Activated naive CD4-positive, alpha-beta T cell treated with anti-CD3 and anti-CD28 coated beads, Interleukin-2, amount 10 ng/mL, durations not matched to agents 7 days and 5 days (primary cell): Measurements from ENCODE around the gene CDCP1.
"Not testable (repeated sequence)": the region's sequence is repeated elsewhere in the genome, so short reads cannot be mapped to it uniquely, and the experiment has no call there.

Experiments used
- CTCF ChIA-PET: fragments of 350-600 bp; sonication (Branson Sonifier 250); formaldehyde crosslinking; loops from one replicate; lab custom pipeline; 2021; ENCODE audit warnings: antibody characterized with exemption; lab: Charles Lee
- DNase-seq: peaks from one replicate; pipeline ENCODE4 v3.0.0-alpha.2; 2020
- H3K27ac Mint-ChIP-seq: one replicate; pipeline ENCODE4 v1.8.0; 2021; ENCODE audit warnings: mild to moderate bottlenecking, moderate library complexity, mixed read lengths
- H3K27me3 Mint-ChIP-seq: one replicate; pipeline ENCODE4 v1.8.0; 2021; ENCODE audit warnings: mild to moderate bottlenecking, mixed read lengths
- H3K36me3 Mint-ChIP-seq: one replicate; pipeline ENCODE4 v1.8.0; 2021; ENCODE audit warnings: mixed read lengths
- H3K4me1 Mint-ChIP-seq: one replicate; pipeline ENCODE4 v1.8.0; 2021; ENCODE audit warnings: mixed read lengths
- H3K4me3 Mint-ChIP-seq: one replicate; pipeline ENCODE4 v1.8.0; 2021; ENCODE audit warnings: mild to moderate bottlenecking, moderate library complexity, mixed read lengths
- H3K9me3 Mint-ChIP-seq: one replicate; pipeline ENCODE4 v1.8.0; 2021; ENCODE audit warnings: mixed read lengths

The CDCP1 gene

GRCh38 chr3:45084820-45085816 is 61.1 kb downstream of the CDCP1 start:
- no peak for DNase-seq

GRCh38 chr3:45084361-45084760 is 61.8 kb downstream of the CDCP1 start:
- CTCF ChIA-PET = no interaction called here
- H3K27me3 Mint-ChIP-seq = peaks cover 71% of the 10 kb centered on the region

More at GRCh38 chr3:45084820-45085816, 61.1 kb downstream of the CDCP1 start:
- Mint-ChIP-seq H3K4me3 (no peak overlapping the region), H3K36me3 (peaks cover 19% of the 10 kb centered on the region), H3K9me3 (peaks cover 7% of the 10 kb centered on the region), H3K27me3 (peaks cover 73% of the 10 kb centered on the region), H3K4me1 (no peaks in the 10 kb centered on the region), H3K27ac (no peak overlapping the region)
- CTCF ChIA-PET = no interaction called here

GRCh38 chr3:45083023-45083422 is 63.2 kb downstream of the CDCP1 start:
- Mint-ChIP-seq H3K27me3 (peaks cover 72% of the 10 kb centered on the region), H3K9me3 (peaks cover 8% of the 10 kb centered on the region)

More at GRCh38 chr3:45084361-45084760, 61.8 kb downstream of the CDCP1 start:
- no peak for DNase-seq
- H3K36me3 Mint-ChIP-seq = peaks cover 14% of the 10 kb centered on the region
- no peaks in the 10 kb centered on the region for H3K4me1 Mint-ChIP-seq
- H3K9me3 Mint-ChIP-seq = peaks cover 8% of the 10 kb centered on the region
- no peak overlapping the region for H3K27ac Mint-ChIP-seq
- H3K4me3 Mint-ChIP-seq = no peak overlapping the region

GRCh38 chr3:45082142-45082538 is 64.0 kb downstream of the CDCP1 start:
- no peak overlapping the region for H3K4me3 Mint-ChIP-seq
- peaks cover 4% of the 10 kb centered on the region for H3K4me1 Mint-ChIP-seq
- peaks cover 3% of the 10 kb centered on the region for H3K36me3 Mint-ChIP-seq
- no peak for DNase-seq
- CTCF ChIA-PET = no interaction called here
- H3K27ac Mint-ChIP-seq = no peak overlapping the region
- peaks cover 78% of the 10 kb centered on the region for H3K27me3 Mint-ChIP-seq
- H3K9me3 Mint-ChIP-seq = peaks cover 8% of the 10 kb centered on the region

More at GRCh38 chr3:45083023-45083422, 63.2 kb downstream of the CDCP1 start:
- peaks cover 4% of the 10 kb centered on the region for H3K4me1 Mint-ChIP-seq
- H3K27ac Mint-ChIP-seq = no peak overlapping the region
- CTCF ChIA-PET = no interaction called here
- H3K4me3 Mint-ChIP-seq = no peak overlapping the region
- H3K36me3 Mint-ChIP-seq = peaks cover 7% of the 10 kb centered on the region
- no peak for DNase-seq

- CTCF ChIA-PET = no interaction called here
- peaks cover 4% of the 10 kb centered on the region for H3K4me1 Mint-ChIP-seq
Measured at GRCh38 chr3:45081506-45082141, 64.6 kb downstream of the CDCP1 start.

GRCh38 chr3:45080824-45081223 is 65.4 kb downstream of the CDCP1 start:
- CTCF ChIA-PET = no interaction called here
- no peak for DNase-seq
- H3K4me3 Mint-ChIP-seq = no peak overlapping the region
- H3K27ac Mint-ChIP-seq = no peak overlapping the region
- no peaks in the 10 kb centered on the region for H3K36me3 Mint-ChIP-seq
- H3K27me3 Mint-ChIP-seq = peaks cover 78% of the 10 kb centered on the region
- H3K9me3 Mint-ChIP-seq = peaks cover 8% of the 10 kb centered on the region
- H3K4me1 Mint-ChIP-seq = peaks cover 4% of the 10 kb centered on the region

More at GRCh38 chr3:45081506-45082141, 64.6 kb downstream of the CDCP1 start:
- H3K27me3 Mint-ChIP-seq = peaks cover 77% of the 10 kb centered on the region
- peaks cover 8% of the 10 kb centered on the region for H3K9me3 Mint-ChIP-seq
- no peaks in the 10 kb centered on the region for H3K36me3 Mint-ChIP-seq
- H3K4me3 Mint-ChIP-seq = no peak overlapping the region
- no peak overlapping the region for H3K27ac Mint-ChIP-seq
- DNase-seq = no peak

- Mint-ChIP-seq H3K9me3 (peaks cover 8% of the 10 kb centered on the region), H3K27ac (no peak overlapping the region), H3K36me3 (no peaks in the 10 kb centered on the region), H3K4me1 (peaks cover 4% of the 10 kb centered on the region), H3K4me3 (no peak overlapping the region), H3K27me3 (peaks cover 74% of the 10 kb centered on the region)
- no peak for DNase-seq
- CTCF ChIA-PET = interaction anchor here (0.7 to 2.0 kb wide), 4 partner anchors 10 to 142 kb away, joined by 3 to 11 read pairs (median 4); no protein-coding TSS in a partner anchor
Measured at GRCh38 chr3:45079715-45080114, 66.5 kb downstream of the CDCP1 start.

GRCh38 chr3:45078910-45079522 is 67.2 kb downstream of the CDCP1 start:
- no peak overlapping the region for H3K27ac Mint-ChIP-seq
- H3K9me3 Mint-ChIP-seq = peaks cover 8% of the 10 kb centered on the region
- no peak overlapping the region for H3K4me3 Mint-ChIP-seq
- CTCF ChIA-PET = interaction anchor here (1.2 to 2.0 kb wide), 3 partner anchors 10 to 143 kb away, joined by 3 to 11 read pairs (median 4); no protein-coding TSS in a partner anchor
- H3K27me3 Mint-ChIP-seq = peaks cover 74% of the 10 kb centered on the region
- H3K4me1 Mint-ChIP-seq = peaks cover 4% of the 10 kb centered on the region
- peak; percentile 45 for DNase-seq
- H3K36me3 Mint-ChIP-seq = no peaks in the 10 kb centered on the region

- H3K36me3 Mint-ChIP-seq, H3K4me3 Mint-ChIP-seq, DNase-seq, H3K4me1 Mint-ChIP-seq, H3K9me3 Mint-ChIP-seq, H3K27ac Mint-ChIP-seq: not testable (repeated sequence)
- CTCF ChIA-PET = interaction anchor here (1.5 to 2.0 kb wide), 2 partner anchors 132 kb away, joined by 3 to 11 read pairs; no protein-coding TSS in a partner anchor
- H3K27me3 Mint-ChIP-seq = peaks cover 72% of the 10 kb centered on the region
Measured at GRCh38 chr3:45078256-45078655, 67.9 kb downstream of the CDCP1 start.

GRCh38 chr3:45075821-45076625 is 70.2 kb downstream of the CDCP1 start:
- H3K27ac Mint-ChIP-seq = no peak overlapping the region
- peaks cover 73% of the 10 kb centered on the region for H3K27me3 Mint-ChIP-seq
- H3K4me1 Mint-ChIP-seq = peaks cover 4% of the 10 kb centered on the region
- CTCF ChIA-PET = interaction anchor here (0.7 kb wide), 1 partner anchor 134 kb away, joined by 3 read pairs; no protein-coding TSS in a partner anchor
- H3K4me3 Mint-ChIP-seq = no peak overlapping the region
- peaks cover 8% of the 10 kb centered on the region for H3K9me3 Mint-ChIP-seq
- DNase-seq = no peak
- H3K36me3 Mint-ChIP-seq = no peaks in the 10 kb centered on the region

GRCh38 chr3:45071075-45071474 is 75.1 kb downstream of the CDCP1 start:
- no peaks in the 10 kb centered on the region for H3K36me3 Mint-ChIP-seq
- no peak for DNase-seq
- no peak overlapping the region for H3K4me3 Mint-ChIP-seq
- CTCF ChIA-PET = no interaction called here
- H3K27ac Mint-ChIP-seq = no peak overlapping the region
- H3K27me3 Mint-ChIP-seq = peaks cover 56% of the 10 kb centered on the region
- H3K9me3 Mint-ChIP-seq = no peaks in the 10 kb centered on the region
- peaks cover 5% of the 10 kb centered on the region for H3K4me1 Mint-ChIP-seq

- Mint-ChIP-seq H3K4me1 (peaks cover 23% of the 10 kb centered on the region), H3K4me3 (no peak overlapping the region), H3K36me3 (no peaks in the 10 kb centered on the region), H3K27me3 (peaks cover 35% of the 10 kb centered on the region), H3K9me3 (no peaks in the 10 kb centered on the region), H3K27ac (no peak overlapping the region)
- CTCF ChIA-PET = no interaction called here
- no peak for DNase-seq
Measured at GRCh38 chr3:45067941-45068340, 78.2 kb downstream of the CDCP1 start.

- Mint-ChIP-seq H3K36me3 (peaks cover 2% of the 10 kb centered on the region), H3K27ac (no peak overlapping the region), H3K4me1 (peaks cover 23% of the 10 kb centered on the region), H3K4me3 (no peak overlapping the region), H3K27me3 (peaks cover 31% of the 10 kb centered on the region), H3K9me3 (no peaks in the 10 kb centered on the region)
- DNase-seq = no peak
- CTCF ChIA-PET = no interaction called here
Measured at GRCh38 chr3:45067486-45067885, 78.7 kb downstream of the CDCP1 start.
